A673 (cell line): Measurements from ENCODE around the gene SH3RF3. TPM values are rescaled to one million over a fixed set of nuclear protein-coding genes. Genes with fewer than 3 reads are reported as not detected.

Experiments
- BruUV-seq: library from RNA; stranded (reverse); fragments of 400-500 nt; replicated peaks from 2 replicates; lab custom pipeline; 2021; lab: Mats Ljungman, UMichigan
- CTCF ChIA-PET: fragments of 300-600 bp; sonication (Branson Sonifier 250); formaldehyde crosslinking; loops from one replicate; lab custom pipeline; 2022; ENCODE audit warnings: antibody characterized with exemption; lab: Charles Lee
- POLR2A ChIA-PET: fragments of 300-600 bp; sonication (Branson Sonifier 250); formaldehyde crosslinking; loops from one replicate; lab custom pipeline; 2022; ENCODE audit warnings: antibody characterized with exemption; ENCODE audit not compliant: low non-redundant PET; lab: Charles Lee
- DNase-seq: peaks from one replicate; pipeline ENCODE4 v3.0.0-alpha.2; 2015; ENCODE audit warnings: low spot score
- H3K27ac ChIP-seq: fragments of 200-600 bp; sonication (generic); 2 replicates; pipeline ENCODE4 v1.5.1; 2016; ENCODE audit warnings: mixed run types, low read depth, mild to moderate bottlenecking, mixed read lengths, antibody characterized with exemption, low read length; ENCODE audit not compliant: poor library complexity, severe bottlenecking
- H3K27me3 ChIP-seq: fragments of 200-600 bp; sonication (generic); replicated peaks from 2 replicates; pipeline ENCODE4 v1.6.1; 2017; ENCODE audit warnings: mixed run types, low read depth, mild to moderate bottlenecking, mixed read lengths, antibody characterized with exemption, low read length; ENCODE audit not compliant: insufficient read depth, poor library complexity
- H3K36me3 ChIP-seq: fragments of 200-600 bp; sonication (generic); 2 replicates; pipeline ENCODE4 v1.6.1; 2016; ENCODE audit warnings: mixed run types, mild to moderate bottlenecking, mixed read lengths, antibody characterized with exemption, low read length; ENCODE audit not compliant: insufficient read depth, poor library complexity, severe bottlenecking
- H3K4me1 ChIP-seq: fragments of 200-600 bp; sonication (generic); 2 replicates; pipeline ENCODE4 v1.6.1; 2017; ENCODE audit warnings: mixed run types, mild to moderate bottlenecking, mixed read lengths, antibody characterized with exemption, low read length; ENCODE audit not compliant: insufficient read depth, poor library complexity, severe bottlenecking
- H3K4me3 ChIP-seq: fragments of 200-600 bp; sonication (generic); 2 replicates; pipeline ENCODE4 v1.5.1; 2016; ENCODE audit warnings: low read depth, mixed run types, mild to moderate bottlenecking, mixed read lengths, low read length; ENCODE audit not compliant: poor library complexity, severe bottlenecking
- H3K9me3 ChIP-seq: fragments of 200-600 bp; sonication (generic); 2 replicates; pipeline ENCODE4 v1.6.1; 2016; ENCODE audit warnings: mixed run types, low read depth, mild to moderate bottlenecking, mixed read lengths, antibody characterized with exemption, low read length; ENCODE audit not compliant: poor library complexity, severe bottlenecking
- EZH2 ChIP-seq: fragments of 200-600 bp; sonication (generic); IDR thresholded peaks from 2 replicates; pipeline ENCODE4 v1.6.1; 2017; ENCODE audit warnings: borderline replicate concordance, low read depth, mild to moderate bottlenecking, mixed read lengths, antibody characterized with exemption, low read length; ENCODE audit not compliant: poor library complexity, severe bottlenecking
- intact Hi-C: fragments of 100-400 bp; cut with micrococcal nuclease; formaldehyde crosslinking; loops from one replicate; pipeline ENCODE4 v1.10.0; 2022; ENCODE audit not compliant: unreplicated experiment
- total RNA-seq: library from RNA; stranded (reverse); gene quantifications from 2 replicates; pipeline ENCODE4 v1.2.3, GENCODE V29; 2021
- TF ChIP-seq, protein P1 (sequence below): fragments of 300-800, 200-600 bp; sonication (generic); conservative IDR thresholded peaks from 2 replicates; pipeline ENCODE4 v1.5.1; 2017; ENCODE audit warnings: low read depth, mild to moderate bottlenecking, antibody characterized with exemption, low read length, moderate library complexity, mixed read lengths

Gene SH3RF3
- total RNA-seq, 1 experiment from 2014 or later = 0.15 TPM

DNA sequence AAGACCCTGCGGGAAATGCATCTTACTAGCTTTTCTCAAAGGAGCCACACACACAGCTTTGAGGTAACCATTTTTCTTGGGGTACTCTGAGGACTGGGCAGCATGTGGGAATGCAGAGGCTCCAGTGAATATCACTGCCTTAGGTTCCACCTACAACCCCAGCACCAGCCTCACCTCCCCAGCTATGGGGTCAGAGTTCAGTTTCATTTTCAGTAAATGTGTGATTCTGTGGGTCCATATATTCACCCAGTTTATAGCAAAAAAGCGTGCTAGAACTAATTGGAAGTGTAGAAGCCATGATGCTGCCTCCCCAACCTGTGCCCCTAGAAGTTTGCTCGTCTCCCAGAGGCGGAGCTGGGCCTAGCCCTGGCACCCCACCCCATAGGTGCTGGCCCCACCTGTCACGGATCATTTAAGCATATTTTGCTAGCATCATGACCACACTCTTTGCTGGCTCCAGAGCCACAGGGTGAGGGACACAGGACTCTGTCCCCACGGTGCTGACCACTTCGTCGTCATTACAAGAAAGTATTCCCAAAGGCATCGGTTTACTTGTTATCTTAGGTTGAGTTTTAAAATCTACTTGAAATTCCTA is 57.7 kb downstream of the SH3RF3 start:
- ChIA-PET CTCF (no interaction called here), POLR2A (no interaction called here)
- BruUV-seq = no TSS peak
- no peaks in the 10 kb centered on the region for H3K36me3 ChIP-seq
- no peaks in the 10 kb centered on the region for H3K9me3 ChIP-seq
- TF ChIP-seq EZH2 = no peak
- TF ChIP-seq, protein P1, sequence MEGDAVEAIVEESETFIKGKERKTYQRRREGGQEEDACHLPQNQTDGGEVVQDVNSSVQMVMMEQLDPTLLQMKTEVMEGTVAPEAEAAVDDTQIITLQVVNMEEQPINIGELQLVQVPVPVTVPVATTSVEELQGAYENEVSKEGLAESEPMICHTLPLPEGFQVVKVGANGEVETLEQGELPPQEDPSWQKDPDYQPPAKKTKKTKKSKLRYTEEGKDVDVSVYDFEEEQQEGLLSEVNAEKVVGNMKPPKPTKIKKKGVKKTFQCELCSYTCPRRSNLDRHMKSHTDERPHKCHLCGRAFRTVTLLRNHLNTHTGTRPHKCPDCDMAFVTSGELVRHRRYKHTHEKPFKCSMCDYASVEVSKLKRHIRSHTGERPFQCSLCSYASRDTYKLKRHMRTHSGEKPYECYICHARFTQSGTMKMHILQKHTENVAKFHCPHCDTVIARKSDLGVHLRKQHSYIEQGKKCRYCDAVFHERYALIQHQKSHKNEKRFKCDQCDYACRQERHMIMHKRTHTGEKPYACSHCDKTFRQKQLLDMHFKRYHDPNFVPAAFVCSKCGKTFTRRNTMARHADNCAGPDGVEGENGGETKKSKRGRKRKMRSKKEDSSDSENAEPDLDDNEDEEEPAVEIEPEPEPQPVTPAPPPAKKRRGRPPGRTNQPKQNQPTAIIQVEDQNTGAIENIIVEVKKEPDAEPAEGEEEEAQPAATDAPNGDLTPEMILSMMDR = no peak
- DNase-seq = no peak
- no peaks in the 10 kb centered on the region for H3K4me1 ChIP-seq
- no peak overlapping the region for H3K27ac ChIP-seq
- H3K4me3 ChIP-seq = no peak overlapping the region
- intact Hi-C loops = no loop called here
- H3K27me3 ChIP-seq = no peaks in the 10 kb centered on the region

DNA sequence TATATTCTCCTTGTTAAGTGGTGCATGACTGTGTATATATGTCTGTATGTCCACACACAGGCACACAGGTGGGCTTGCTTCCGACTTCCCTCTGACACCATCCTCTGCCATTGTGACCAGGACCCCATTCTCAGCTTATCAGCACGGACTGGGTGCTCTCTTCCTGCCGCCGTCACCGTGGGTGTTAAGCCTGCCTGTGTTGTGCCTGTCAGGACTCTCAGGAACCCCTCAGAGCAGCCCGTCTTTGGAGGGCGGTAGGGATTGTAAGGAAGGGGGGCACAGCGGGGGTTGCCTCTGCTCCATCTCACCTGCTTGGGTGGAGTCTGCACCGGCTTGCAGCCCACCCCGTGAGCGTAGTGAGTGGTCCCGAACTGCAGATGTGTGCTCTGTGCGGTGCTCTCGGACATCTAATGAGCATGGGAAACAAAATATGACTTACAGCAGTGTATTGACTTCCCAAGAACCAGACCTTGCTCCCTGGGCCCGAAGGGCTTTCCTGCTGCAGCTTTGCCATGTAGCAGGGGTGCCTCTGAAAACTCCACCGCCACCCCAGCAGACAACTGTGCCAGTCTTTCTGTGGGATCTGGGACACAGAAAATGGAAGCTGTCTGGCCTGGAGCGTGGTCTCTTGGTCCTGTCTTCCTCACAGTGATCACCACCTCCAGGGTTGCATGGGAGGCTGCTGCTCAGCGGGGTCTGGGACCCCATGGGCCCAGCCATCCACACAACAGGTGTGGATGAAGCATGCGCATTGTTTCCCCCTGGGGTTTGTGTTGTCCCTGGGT is 58.9 kb downstream of the SH3RF3 start:
- TF ChIP-seq, protein P1 = no peak
- no peak for TF ChIP-seq EZH2
- CTCF ChIA-PET = no interaction called here

DNA sequence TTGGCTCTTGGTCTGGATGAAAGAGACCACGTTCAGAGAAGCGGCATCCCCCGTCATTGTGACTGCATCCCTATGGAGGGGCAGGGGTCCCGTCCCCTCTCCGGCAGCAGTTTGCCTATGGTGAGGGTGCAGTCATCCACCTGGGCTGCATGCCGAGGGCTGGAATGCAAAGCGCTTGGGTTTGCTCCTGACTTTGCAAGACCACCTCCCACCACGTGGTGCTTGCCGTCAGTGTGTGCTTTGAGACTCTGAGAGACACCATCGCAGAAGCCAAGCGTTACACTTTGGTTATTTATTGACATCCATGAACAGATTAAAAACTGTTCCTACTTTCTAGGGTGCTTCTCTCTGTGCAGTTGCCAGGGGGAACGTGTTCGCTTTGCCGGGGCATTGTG is 59.5 kb downstream of the SH3RF3 start:
- ChIA-PET CTCF (no interaction called here), POLR2A (no interaction called here)
- Histone ChIP-seq H3K9me3 (no peaks in the 10 kb centered on the region), H3K4me3 (no peak overlapping the region), H3K27me3 (no peaks in the 10 kb centered on the region), H3K4me1 (no peaks in the 10 kb centered on the region), H3K36me3 (no peaks in the 10 kb centered on the region), H3K27ac (no peak overlapping the region)
- intact Hi-C loops = no loop called here
- TF ChIP-seq, protein P1 = no peak
- no peak for TF ChIP-seq EZH2
- BruUV-seq = no TSS peak
- no peak for DNase-seq

More for the DNA sequence above, 58.9 kb downstream of the SH3RF3 start:
- Histone ChIP-seq H3K4me3 (no peak overlapping the region), H3K9me3 (no peaks in the 10 kb centered on the region), H3K27me3 (no peaks in the 10 kb centered on the region), H3K4me1 (no peaks in the 10 kb centered on the region), H3K27ac (no peak overlapping the region), H3K36me3 (no peaks in the 10 kb centered on the region)
- intact Hi-C loops = no loop called here
- no peak for DNase-seq
- POLR2A ChIA-PET = no interaction called here
- BruUV-seq = no TSS peak
